Neural cell (in vitro differentiated cells): ENCODE results near the gene RAD9B. TPM values are rescaled to one million over a fixed set of nuclear protein-coding genes. Genes with fewer than 3 reads are reported as not detected.

Experiments used
- H2AFZ ChIP-seq: fragments of 200-600, 300-800 bp; sonication (generic), shearing (Covaris generic); 2 replicates; pipeline ENCODE4 v1.6.0; 2014; ENCODE audit warnings: low read depth, mild to moderate bottlenecking, antibody characterized with exemption, low read length, moderate library complexity
- H3F3A ChIP-seq: fragments of 200-600 bp; shearing (Covaris generic); 2 replicates; pipeline ENCODE4 v1.6.1; 2016; ENCODE audit warnings: mild to moderate bottlenecking, moderate library complexity, mixed read lengths, antibody characterized with exemption, low read length; ENCODE audit not compliant: insufficient read depth, poor library complexity, severe bottlenecking
- H3K27ac ChIP-seq: fragments of 200-600, 300-800 bp; sonication (generic), shearing (Covaris generic); 2 replicates; pipeline ENCODE4 v1.5.1; 2014; ENCODE audit warnings: mild to moderate bottlenecking, low read length, moderate library complexity
- H3K27me3 ChIP-seq: fragments of 300-800, 200-600 bp; sonication (generic), shearing (Covaris generic); 2 replicates; pipeline ENCODE4 v1.6.0; 2014; ENCODE audit warnings: mild to moderate bottlenecking, low read depth, low read length, moderate library complexity; ENCODE audit not compliant: insufficient read depth
- H3K36me3 ChIP-seq: fragments of 300-800, 200-600 bp; sonication (generic), shearing (Covaris generic); 2 replicates; pipeline ENCODE4 v1.5.1; 2014; ENCODE audit warnings: mild to moderate bottlenecking, antibody characterized with exemption, low read length, moderate library complexity; ENCODE audit not compliant: insufficient read depth
- H3K4me2 ChIP-seq: fragments of 300-800, 200-600 bp; sonication (generic), shearing (Covaris generic); 2 replicates; pipeline ENCODE4 v1.6.0; 2014; ENCODE audit warnings: mild to moderate bottlenecking, low read length
- H3K4me3 ChIP-seq: fragments of 300-800, 200-600 bp; sonication (generic), shearing (Covaris generic); 2 replicates; pipeline ENCODE4 v1.5.1; 2014; ENCODE audit warnings: mild to moderate bottlenecking, low read length, moderate library complexity
- H3K79me2 ChIP-seq: fragments of 200-600 bp; shearing (Covaris generic); replicated peaks from 2 replicates; pipeline ENCODE4 v1.6.0; 2014; ENCODE audit warnings: mild to moderate bottlenecking, low read length, moderate library complexity; ENCODE audit not compliant: insufficient read depth
- H3K9ac ChIP-seq: fragments of 300-800, 200-600 bp; sonication (generic), shearing (Covaris generic); 2 replicates; pipeline ENCODE4 v1.6.1; 2016; ENCODE audit warnings: mild to moderate bottlenecking, low read length, mixed read lengths
- H3K9me2 ChIP-seq: fragments of 200-600 bp; shearing (Covaris generic); 2 replicates; pipeline ENCODE4 v1.6.1; 2016; ENCODE audit warnings: mild to moderate bottlenecking, low read length, mixed read lengths; ENCODE audit not compliant: insufficient read depth
- H3K9me3 ChIP-seq: fragments of 200-600, 300-800 bp; sonication (generic), shearing (Covaris generic); 2 replicates; pipeline ENCODE4 v1.6.1; 2016; ENCODE audit warnings: mild to moderate bottlenecking, mixed run types, low read length, moderate library complexity, mixed read lengths
- H4K20me1 ChIP-seq: fragments of 200-600 bp; shearing (Covaris generic); 2 replicates; pipeline ENCODE4 v1.6.1; 2016; ENCODE audit warnings: mild to moderate bottlenecking, mixed run types; ENCODE audit not compliant: insufficient read depth
- CTCF ChIP-seq: fragments of 450-650 bp; IDR thresholded peaks from 2 replicates; pipeline ENCODE4 v1.5.1; 2014; ENCODE audit warnings: antibody characterized with exemption, mild to moderate bottlenecking, moderate library complexity; ENCODE audit not compliant: poor library complexity, severe bottlenecking
- EP300 ChIP-seq: fragments of 450-650 bp; conservative IDR thresholded peaks from 2 replicates; pipeline ENCODE4 v1.6.1; 2014; ENCODE audit warnings: antibody characterized with exemption, mild to moderate bottlenecking, moderate library complexity; ENCODE audit not compliant: poor library complexity, severe bottlenecking
- EZH2 ChIP-seq: fragments of 200-600, 300-800 bp; shearing (Covaris generic), sonication (generic); IDR thresholded peaks from 2 replicates; pipeline ENCODE4 v1.6.1; 2014; ENCODE audit warnings: antibody characterized with exemption, low read length, borderline replicate concordance, mild to moderate bottlenecking; ENCODE audit not compliant: insufficient read depth, poor library complexity, severe bottlenecking
- MXI1 ChIP-seq: fragments of 450-650 bp; conservative IDR thresholded peaks from 2 replicates; pipeline ENCODE4 v1.6.1; 2014; ENCODE audit warnings: antibody characterized with exemption, mild to moderate bottlenecking; ENCODE audit not compliant: poor library complexity, severe bottlenecking
- POLR2AphosphoS5 ChIP-seq: IDR thresholded peaks from 2 replicates; pipeline ENCODE4 v1.6.1; 2012
- RAD21 ChIP-seq: fragments of 450-650 bp; conservative IDR thresholded peaks from 2 replicates; pipeline ENCODE4 v1.6.1; 2014; ENCODE audit warnings: antibody characterized with exemption, mild to moderate bottlenecking, moderate library complexity
- REST ChIP-seq: IDR thresholded peaks from 2 replicates; pipeline ENCODE4 v1.6.1; 2012; ENCODE audit warnings: borderline replicate concordance
- SMC3 ChIP-seq: fragments of 450-650 bp; conservative IDR thresholded peaks from 2 replicates; pipeline ENCODE4 v1.6.1; 2014; ENCODE audit warnings: antibody characterized with exemption, mild to moderate bottlenecking, moderate library complexity; ENCODE audit not compliant: poor library complexity
- TAF1 ChIP-seq: IDR thresholded peaks from 2 replicates; pipeline ENCODE4 v1.6.1; 2012; ENCODE audit warnings: low read depth
- polyA plus RNA-seq: library from polyadenylated mRNA; depleted of rRNA; stranded (reverse); fragments of >200 nt; gene quantifications from 2 replicates; pipeline ENCODE4 v1.2.3, GENCODE V29; 2014

RAD9B gene
- polyA plus RNA-seq, 1 donor from 2014 or later = 0.90 TPM

- Histone ChIP-seq H3K9me3 (no peaks in the 10 kb centered on the region), H3K9me2 (no peaks in the 10 kb centered on the region), H3K4me2 (no peak overlapping the region), H3K36me3 (no peaks in the 10 kb centered on the region), H2AFZ (no peak overlapping the region), H3K79me2 (no peaks in the 10 kb centered on the region), H4K20me1 (no peaks in the 10 kb centered on the region), H3K9ac (no peak overlapping the region), H3K4me3 (no peak overlapping the region), H3K27me3 (no peaks in the 10 kb centered on the region), H3F3A (no peaks in the 10 kb centered on the region), H3K27ac (no peak overlapping the region)
- TF ChIP-seq EP300 = no peak
- TF ChIP-seq CTCF = no peak
- TF ChIP-seq TAF1 = no peak
- TF ChIP-seq REST = no peak
- no peak for TF ChIP-seq MXI1
- TF ChIP-seq RAD21 = no peak
- TF ChIP-seq POLR2AphosphoS5 = no peak
- TF ChIP-seq EZH2 = no peak
- no peak for TF ChIP-seq SMC3
Observed at GRCh38 chr12:110533607-110534006, 31.5 kb downstream of the RAD9B start.

GRCh38 chr12:110534811-110535210, 32.7 kb downstream of the RAD9B start:
- Histone ChIP-seq H3K9me3 (no peaks in the 10 kb centered on the region), H3K9me2 (no peaks in the 10 kb centered on the region), H3K9ac (no peak overlapping the region), H3K36me3 (no peaks in the 10 kb centered on the region), H2AFZ (no peak overlapping the region), H3K27ac (no peak overlapping the region), H3F3A (no peaks in the 10 kb centered on the region), H3K27me3 (no peaks in the 10 kb centered on the region), H3K4me2 (no peak overlapping the region), H4K20me1 (no peaks in the 10 kb centered on the region), H3K79me2 (no peaks in the 10 kb centered on the region), H3K4me3 (no peak overlapping the region)
- no peak for TF ChIP-seq TAF1
- no peak for TF ChIP-seq EP300
- no peak for TF ChIP-seq POLR2AphosphoS5
- no peak for TF ChIP-seq EZH2
- no peak for TF ChIP-seq MXI1
- no peak for TF ChIP-seq CTCF
- no peak for TF ChIP-seq SMC3
- no peak for TF ChIP-seq REST
- TF ChIP-seq RAD21 = no peak
